Psoas muscle (tissue), 8 donors: ENCODE measurements around the gene STYXL1. TPM values are rescaled to one million over a fixed set of nuclear protein-coding genes. Genes with fewer than 3 reads are reported as not detected.
A peak's percentile ranks its signal among the peaks of the same experiment; 100 is the strongest.

ENCODE experiments used
- ATAC-seq, 4 donors: fragments of 200-7000 bp; cut with Tn5 transposase; one replicate each; pipeline ENCODE4 v1.9.1; 2020; ENCODE audit warnings: moderate library complexity in 3 of 4, mild to moderate bottlenecking in 2 of 4
- DNase-seq, 2 donors: peaks; one replicate each; pipeline ENCODE4 v3.0.0-alpha.2; 2020
- H3K27ac ChIP-seq: fragments of 200-600 bp; one replicate; pipeline ENCODE4 v1.8.0; 2022
- H3K27me3 ChIP-seq, 3 donors: fragments of 200-600 bp in 1 of 3; one replicate each; pipeline versions ENCODE4 v1.6.1 to v1.8.0; 2013 to 2022; ENCODE audit warnings: low read length in 2 of 3, mild to moderate bottlenecking in 2 of 3, moderate library complexity in 1 of 3; ENCODE audit not compliant: insufficient read depth in 3 of 3
- H3K36me3 ChIP-seq, 2 donors: fragments of 200-600 bp in 1 of 2; one replicate each; pipeline versions ENCODE4 v1.6.1 to v1.8.0; 2013 to 2022; ENCODE audit warnings: low read depth in 1 of 2, mild to moderate bottlenecking in 1 of 2, moderate library complexity in 1 of 2; ENCODE audit not compliant: insufficient read depth in 1 of 2
- H3K4me1 ChIP-seq: fragments of 200-600 bp; one replicate; pipeline ENCODE4 v1.8.0; 2022
- H3K4me3 ChIP-seq: fragments of 200-600 bp; one replicate; pipeline ENCODE4 v1.8.0; 2022; ENCODE audit warnings: mild to moderate bottlenecking
- H3K9me3 ChIP-seq: fragments of 200-600 bp; one replicate; pipeline ENCODE4 v1.8.0; 2022
- WGBS, 3 donors: extraction: QIAGEN DNeasy Blood & Tissue Kit; methylation state at CpG; one replicate each; pipeline versions ENCODE4 v1.1.6 to v1.1.7; 2013; 5-methylcytosine and 5-hydroxymethylcytosine counted together
- intact Hi-C, 2 donors: fragments of 100-400 bp; cut with DNase I; formaldehyde crosslinking; loops; one replicate each; pipeline versions ENCODE4 v1.11.0 to v1.14.2; 2022
- polyA plus RNA-seq, 3 donors: library from polyadenylated mRNA; stranded (reverse); fragments of 200-250 nt; gene quantifications; one replicate each; pipeline ENCODE4 v1.2.3, GENCODE V29; 2013
- total RNA-seq, 4 donors: library from RNA; stranded (reverse); fragmentation: NEBNext Ultra II Directional in 2 of 4; extraction: Animal tissue kit (Norgen Biotek cat#: 25700) in 2 of 4; gene quantifications; one replicate each; pipeline versions ENCODE4 v1.2.1 to v1.2.4, GENCODE V29; 2021 to 2023
- TF ChIP-seq, protein P1 (sequence below): fragments of 200-600 bp; IDR thresholded peaks from one replicate; pipeline ENCODE4 v1.8.0; 2022; ENCODE audit warnings: antibody characterized with exemption
- donor health status: healthy with polysubstance abuse.
- donor health status: DM: no; HTN: no; CAD: no; lungs with moderate emphysema.
- donor health status: Bipolar disorder and iron deficiency.
- donor health status: healthy.
- donor health status: DM: yes; HTN: yes; CAD: no.
- donor health status: DM: no; HTN: no; CAD: no.
- donor health status: DM: no; HTN: no; CAD: no.
- donor health status: DM: yes; HTN: yes; CAD: no.

STYXL1 gene
- total and polyA plus RNA-seq, 7 donors: 6.6 to 67.5 (median 15.4) TPM

DNA sequence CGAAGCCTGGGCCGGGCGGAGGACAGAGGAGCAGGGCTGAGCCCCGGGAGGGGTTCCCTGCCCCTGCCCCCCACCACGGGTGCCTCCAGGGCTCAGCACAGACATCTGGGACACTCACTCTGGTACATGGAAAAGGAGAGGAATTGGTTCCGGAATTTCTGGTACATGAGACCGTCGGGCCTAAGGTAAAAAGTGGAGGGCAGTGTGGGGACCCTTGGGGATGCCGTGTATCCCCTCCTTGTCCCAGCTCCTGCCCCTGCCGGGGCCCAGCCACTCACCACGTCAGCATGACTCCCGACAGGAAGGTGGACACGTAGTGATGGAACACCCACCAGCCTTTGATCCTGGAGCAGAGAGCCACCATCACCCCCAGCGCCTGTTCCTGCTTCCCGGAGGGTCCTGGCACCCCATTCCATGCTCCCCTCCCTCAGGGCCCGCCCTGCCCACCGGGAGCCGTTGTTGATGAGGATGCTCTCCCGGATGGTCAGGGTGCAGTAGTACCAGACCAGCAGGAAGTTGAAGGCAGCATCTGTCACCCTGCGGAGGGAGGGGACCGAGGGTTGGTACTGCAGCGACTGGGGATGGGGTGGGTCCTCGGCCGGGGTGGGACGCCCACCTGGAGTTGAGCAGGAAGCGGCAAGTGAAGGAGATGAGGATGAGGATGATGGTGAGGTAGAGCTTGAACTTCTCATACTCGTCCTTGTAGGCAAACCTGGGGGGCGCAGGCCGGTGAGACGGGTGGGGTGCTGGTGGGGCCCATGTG lies 59.8 kb downstream of the STYXL1 start:
- ATAC-seq: peak in 1 of 4 donors; percentile 1
- Histone ChIP-seq H3K36me3 (peaks cover 2 to 54% of the 10 kb centered on the region in 2 donors), H3K27me3 (no peaks in the 10 kb centered on the region), H3K9me3 (no peaks in the 10 kb centered on the region), H3K4me1 (peaks cover 19% of the 10 kb centered on the region), H3K27ac (no peak overlapping the region), H3K4me3 (no peak overlapping the region)
- intact Hi-C loops: no loop called here
- DNase-seq: peak in 1 of 2 donors; percentile 52
- TF ChIP-seq, protein P1, sequence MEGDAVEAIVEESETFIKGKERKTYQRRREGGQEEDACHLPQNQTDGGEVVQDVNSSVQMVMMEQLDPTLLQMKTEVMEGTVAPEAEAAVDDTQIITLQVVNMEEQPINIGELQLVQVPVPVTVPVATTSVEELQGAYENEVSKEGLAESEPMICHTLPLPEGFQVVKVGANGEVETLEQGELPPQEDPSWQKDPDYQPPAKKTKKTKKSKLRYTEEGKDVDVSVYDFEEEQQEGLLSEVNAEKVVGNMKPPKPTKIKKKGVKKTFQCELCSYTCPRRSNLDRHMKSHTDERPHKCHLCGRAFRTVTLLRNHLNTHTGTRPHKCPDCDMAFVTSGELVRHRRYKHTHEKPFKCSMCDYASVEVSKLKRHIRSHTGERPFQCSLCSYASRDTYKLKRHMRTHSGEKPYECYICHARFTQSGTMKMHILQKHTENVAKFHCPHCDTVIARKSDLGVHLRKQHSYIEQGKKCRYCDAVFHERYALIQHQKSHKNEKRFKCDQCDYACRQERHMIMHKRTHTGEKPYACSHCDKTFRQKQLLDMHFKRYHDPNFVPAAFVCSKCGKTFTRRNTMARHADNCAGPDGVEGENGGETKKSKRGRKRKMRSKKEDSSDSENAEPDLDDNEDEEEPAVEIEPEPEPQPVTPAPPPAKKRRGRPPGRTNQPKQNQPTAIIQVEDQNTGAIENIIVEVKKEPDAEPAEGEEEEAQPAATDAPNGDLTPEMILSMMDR: no peak
- 85 to 89% (median 86%) methylated on average over 30 of the region's 30 CpGs for WGBS, 3 donors

DNA sequence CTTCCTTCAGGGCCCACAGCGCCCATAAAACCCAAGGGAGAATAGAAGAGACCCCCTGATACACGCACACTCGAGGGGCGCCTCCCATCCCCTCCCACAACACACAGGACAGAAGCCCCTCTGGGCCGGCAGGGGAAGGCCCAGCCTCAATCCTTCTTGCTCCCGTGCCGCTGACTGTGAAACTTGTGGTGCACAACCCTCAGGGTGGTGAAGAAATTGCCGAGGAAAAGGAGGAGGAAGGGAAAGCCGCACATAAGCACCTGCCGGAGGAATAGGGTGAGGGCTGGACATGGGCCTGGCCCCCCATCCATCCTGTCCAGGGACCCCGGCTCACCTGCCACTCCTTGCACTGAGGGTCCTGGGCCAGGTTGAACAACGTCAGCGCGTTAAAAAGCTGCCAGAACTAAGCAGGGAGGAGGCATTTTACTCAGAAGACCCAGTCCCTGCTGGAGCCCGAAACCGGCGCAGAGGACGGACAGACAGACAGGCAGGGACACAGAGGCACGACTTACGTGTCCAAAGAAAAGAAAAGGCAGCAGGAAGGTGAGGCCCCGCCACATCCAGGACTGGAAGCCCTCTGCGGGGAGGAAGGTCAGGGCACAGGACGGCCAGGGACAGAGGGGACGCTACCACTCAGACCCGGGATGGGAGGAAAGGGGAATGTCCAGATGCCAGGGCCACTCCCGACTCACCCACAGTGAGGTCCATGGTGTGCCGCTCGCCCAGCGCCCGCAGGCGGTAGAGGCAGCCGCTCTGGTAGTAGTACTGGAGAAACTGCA lies 60.6 kb downstream of the STYXL1 start:
- Histone ChIP-seq H3K27me3 (no peaks in the 10 kb centered on the region), H3K4me1 (peaks cover 19% of the 10 kb centered on the region), H3K27ac (no peak overlapping the region), H3K4me3 (no peak overlapping the region), H3K36me3 (peaks cover 2 to 61% of the 10 kb centered on the region in 2 donors), H3K9me3 (no peaks in the 10 kb centered on the region)
- TF ChIP-seq, protein P1: no peak
- intact Hi-C loops: no loop called here
- DNase-seq (peak in 1 of 2 donors; percentile 49), ATAC-seq (peak in 1 of 4 donors; percentile 0)
- 88 to 92% (median 91%) methylated on average over 31 to 32 of the region's 32 CpGs for WGBS, 3 donors

DNA sequence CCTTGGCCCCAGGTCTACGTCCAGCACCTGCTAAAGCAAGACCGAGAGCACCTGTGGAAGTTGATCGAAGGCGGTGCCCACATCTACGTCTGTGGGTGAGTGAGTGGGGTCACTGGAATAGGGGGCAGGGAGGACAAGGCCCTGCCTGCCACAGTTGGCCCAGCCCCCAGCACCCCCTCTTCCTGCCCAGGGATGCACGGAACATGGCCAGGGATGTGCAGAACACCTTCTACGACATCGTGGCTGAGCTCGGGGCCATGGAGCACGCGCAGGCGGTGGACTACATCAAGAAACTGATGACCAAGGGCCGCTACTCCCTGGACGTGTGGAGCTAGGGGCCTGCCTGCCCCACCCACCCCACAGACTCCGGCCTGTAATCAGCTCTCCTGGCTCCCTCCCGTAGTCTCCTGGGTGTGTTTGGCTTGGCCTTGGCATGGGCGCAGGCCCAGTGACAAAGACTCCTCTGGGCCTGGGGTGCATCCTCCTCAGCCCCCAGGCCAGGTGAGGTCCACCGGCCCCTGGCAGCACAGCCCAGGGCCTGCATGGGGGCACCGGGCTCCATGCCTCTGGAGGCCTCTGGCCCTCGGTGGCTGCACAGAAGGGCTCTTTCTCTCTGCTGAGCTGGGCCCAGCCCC lies 61.5 kb downstream of the STYXL1 start:
- TF ChIP-seq, protein P1: no peak
- Histone ChIP-seq H3K4me1 (peaks cover 18% of the 10 kb centered on the region), H3K4me3 (no peak overlapping the region), H3K9me3 (no peaks in the 10 kb centered on the region), H3K27ac (peak overlapping the region; percentile 9), H3K36me3 (peaks cover 2 to 65% of the 10 kb centered on the region in 2 donors), H3K27me3 (no peaks in the 10 kb centered on the region)
- intact Hi-C loops: no loop called here
- WGBS, 3 donors: 84 to 88% (median 84%) methylated on average over 20 of the region's 20 CpGs
- DNase-seq (peak in 1 of 2 donors; percentile 54), ATAC-seq (no peak)

DNA sequence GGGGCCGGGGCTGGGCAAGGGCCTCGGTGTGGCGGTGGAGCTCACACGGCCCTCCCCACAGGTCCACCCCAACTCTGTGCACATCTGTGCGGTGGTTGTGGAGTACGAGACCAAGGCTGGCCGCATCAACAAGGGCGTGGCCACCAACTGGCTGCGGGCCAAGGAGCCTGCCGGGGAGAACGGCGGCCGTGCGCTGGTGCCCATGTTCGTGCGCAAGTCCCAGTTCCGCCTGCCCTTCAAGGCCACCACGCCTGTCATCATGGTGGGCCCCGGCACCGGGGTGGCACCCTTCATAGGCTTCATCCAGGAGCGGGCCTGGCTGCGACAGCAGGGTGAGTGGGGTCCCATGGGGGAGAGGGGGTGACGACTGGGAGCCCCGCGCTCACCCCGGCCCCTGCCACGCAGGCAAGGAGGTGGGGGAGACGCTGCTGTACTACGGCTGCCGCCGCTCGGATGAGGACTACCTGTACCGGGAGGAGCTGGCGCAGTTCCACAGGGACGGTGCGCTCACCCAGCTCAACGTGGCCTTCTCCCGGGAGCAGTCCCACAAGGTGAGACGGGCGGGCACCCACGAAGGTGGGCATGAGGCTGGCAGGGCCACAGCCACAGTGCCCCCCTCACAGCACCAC lies 62.2 kb downstream of the STYXL1 start:
- DNase-seq (peak; percentile 63 to 75), ATAC-seq (no peak)
- no peak overlapping the region for H3K4me3 ChIP-seq
- peak overlapping the region; percentile 23 for H3K27ac ChIP-seq
- peaks cover 2 to 72% of the 10 kb centered on the region in 2 donors for H3K36me3 ChIP-seq
- intact Hi-C loops: loop anchor here in 1 of 2 donors (2.0 kb wide), 1 partner anchor 17 kb away; no protein-coding TSS in a partner anchor
- 73 to 79% (median 78%) methylated on average over 34 to 41 of the region's 41 CpGs for WGBS, 3 donors
- H3K27me3 ChIP-seq: no peaks in the 10 kb centered on the region
- H3K9me3 ChIP-seq: no peaks in the 10 kb centered on the region
- H3K4me1 ChIP-seq: peaks cover 12% of the 10 kb centered on the region
- TF ChIP-seq, protein P1: no peak
